HG02870 (cell line): ENCODE results near the gene SEMA3B.
"Not testable (repeated sequence)": the region's sequence is repeated elsewhere in the genome, so short reads cannot be mapped to it uniquely, and the experiment has no call there.

Experiments used
- ATAC-seq: cut with Tn5 transposase; IDR thresholded peaks from one replicate; pipeline ENCODE4 v1.9.1; 2021; ENCODE audit warnings: mild to moderate bottlenecking, moderate library complexity; ENCODE audit not compliant: unreplicated experiment

Gene SEMA3B

DNA sequence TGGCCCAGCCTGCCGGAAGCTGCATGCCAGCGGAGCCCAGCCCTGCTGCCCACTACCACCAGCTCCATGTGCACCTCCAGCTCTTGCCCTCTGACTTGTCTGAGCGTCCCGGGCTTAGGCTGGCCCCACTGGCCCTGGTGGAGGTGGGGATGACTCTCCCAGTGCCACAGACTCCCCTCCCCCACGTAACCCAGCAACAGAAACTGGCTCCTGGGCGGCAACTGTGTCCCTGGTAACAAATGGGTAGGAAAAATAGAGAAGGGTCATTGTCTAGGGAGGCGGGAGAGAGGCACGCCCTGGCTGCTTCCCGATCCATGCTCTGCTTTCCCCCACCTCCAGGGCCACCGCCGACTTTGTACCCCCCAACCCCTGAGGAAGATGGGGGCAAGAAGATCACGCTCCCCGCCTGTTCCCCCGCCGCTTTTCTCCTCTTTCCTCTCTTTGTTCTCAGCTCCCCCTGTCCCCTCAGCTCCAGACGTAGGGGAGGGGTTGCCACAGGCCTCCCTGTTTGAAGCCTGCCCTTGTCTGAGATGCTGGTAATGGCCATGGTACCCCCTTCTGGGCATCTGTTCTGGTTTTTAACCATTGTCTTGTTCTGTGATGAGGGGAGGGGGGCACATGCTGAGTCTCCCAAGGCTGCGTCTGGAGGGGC lies 10.8 kb upstream of the SEMA3B start:
- ATAC-seq, result no peak

GRCh38 chr3:50258979-50259378 lies 10.0 kb upstream of the SEMA3B start:
- no peak for ATAC-seq

- ATAC-seq, result peak; percentile 9
Observed at GRCh38 chr3:50259432-50260026, 9.4 kb upstream of the SEMA3B start.

DNA sequence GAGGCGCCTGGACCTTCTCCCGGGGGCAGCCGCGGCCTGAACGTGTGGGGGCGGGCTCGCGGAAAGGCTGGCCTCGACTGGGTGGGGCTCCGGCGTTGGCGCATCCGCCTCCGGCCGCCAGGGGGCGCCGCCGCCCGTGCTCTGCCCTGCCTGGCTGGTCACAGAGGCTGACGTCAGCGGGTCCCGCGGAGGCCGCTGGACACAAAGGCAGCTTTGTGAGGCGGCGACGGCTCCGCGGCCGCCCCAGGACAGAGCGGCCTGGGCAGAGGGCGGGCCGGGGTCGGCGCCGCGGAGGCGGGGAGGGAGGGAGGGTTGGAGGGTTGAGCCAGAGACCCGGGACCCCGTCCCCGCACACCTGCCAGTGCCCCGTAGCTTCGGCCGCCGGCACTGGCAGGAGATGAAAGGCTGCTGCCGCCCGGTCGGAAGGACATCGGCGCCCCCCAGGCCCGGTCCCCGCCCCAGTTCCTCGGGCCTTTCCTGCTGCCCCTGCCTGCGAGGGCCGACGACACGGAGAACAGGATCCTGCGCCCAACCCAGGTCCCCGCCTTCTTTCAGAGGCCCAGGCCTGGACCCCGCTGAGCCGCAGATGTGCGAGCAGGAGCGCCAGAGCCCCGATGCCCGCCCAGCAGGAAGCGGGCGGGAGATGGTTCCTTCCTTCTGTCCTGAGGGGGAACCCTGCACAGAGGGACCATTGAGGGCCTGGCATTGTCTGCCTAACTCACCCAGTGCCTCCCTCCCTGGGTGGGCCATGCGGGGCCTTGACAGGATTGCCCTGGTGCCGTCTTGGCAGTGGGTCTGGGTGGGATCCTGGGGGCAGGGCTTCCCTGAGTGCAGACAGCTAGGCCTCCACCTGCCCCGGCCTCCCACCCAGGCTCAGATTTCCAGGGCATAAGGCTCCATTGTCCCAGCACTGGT lies 8.7 kb upstream of the SEMA3B start:
- peak; percentile 66 for ATAC-seq

DNA sequence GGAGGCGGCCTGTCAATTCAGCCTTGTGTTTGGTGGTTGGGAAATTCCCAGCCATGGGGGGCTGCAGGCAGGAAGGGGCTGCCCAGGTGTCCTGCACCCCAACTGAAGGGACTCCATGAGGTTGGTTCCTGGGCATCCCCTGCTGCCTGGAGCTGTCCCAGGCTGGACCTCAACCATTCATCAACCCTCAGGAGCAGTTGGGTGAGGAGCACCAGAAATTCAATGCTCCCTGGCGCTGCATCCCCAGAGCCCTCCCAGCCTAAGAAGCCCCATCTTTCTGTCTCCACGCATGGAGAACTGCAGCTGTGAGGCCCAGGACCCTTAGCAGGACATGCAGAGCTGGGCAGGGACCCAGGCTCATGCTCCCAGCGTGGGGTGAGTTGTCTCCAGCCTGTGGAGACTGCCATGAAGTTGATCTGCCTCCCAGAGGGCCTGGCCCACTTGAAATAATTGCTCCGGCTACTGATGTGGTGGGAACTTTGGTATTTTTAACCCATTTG lies 8.0 kb upstream of the SEMA3B start:
- no peak for ATAC-seq

DNA sequence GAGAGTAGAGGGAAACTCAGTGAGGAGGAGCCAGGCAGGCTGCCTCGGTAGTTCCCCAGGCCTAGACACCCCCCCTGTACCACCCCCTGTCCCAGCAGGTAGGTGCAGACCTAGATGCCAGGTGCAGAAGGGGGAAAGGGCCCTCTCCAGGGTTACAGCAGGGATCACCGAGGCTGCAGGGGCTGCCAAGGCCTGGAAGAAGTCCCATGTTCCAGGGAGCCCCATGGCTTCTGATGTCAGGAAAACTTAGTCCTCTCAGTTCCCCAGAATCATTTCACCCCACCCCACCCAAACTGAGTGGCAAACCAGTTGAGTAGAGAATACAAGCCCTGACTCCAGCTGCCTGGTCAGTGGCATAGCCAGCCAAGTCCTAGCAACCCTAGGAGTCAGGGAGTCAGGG lies 7.4 kb upstream of the SEMA3B start:
- ATAC-seq, result no peak

DNA sequence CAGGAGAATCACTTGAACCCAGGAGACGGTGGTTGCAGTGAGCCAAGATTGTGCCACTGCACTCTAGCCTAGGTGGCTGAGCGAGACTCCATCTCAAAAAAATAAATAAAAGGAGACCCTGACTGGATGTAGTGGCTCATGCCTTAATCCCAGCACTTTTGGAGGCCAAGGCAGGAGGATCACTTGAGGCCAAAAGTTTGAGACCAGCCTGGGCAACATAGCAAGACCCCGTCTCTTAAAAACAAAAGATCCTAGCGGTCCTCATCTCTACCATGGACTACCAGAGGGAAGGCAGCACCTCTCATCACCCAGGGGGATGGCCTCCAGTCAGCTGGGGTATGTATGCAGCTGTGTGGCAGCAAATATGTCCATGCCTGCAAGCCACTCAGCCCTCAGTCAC lies 6.7 kb upstream of the SEMA3B start:
- not testable (repeated sequence) for ATAC-seq

DNA sequence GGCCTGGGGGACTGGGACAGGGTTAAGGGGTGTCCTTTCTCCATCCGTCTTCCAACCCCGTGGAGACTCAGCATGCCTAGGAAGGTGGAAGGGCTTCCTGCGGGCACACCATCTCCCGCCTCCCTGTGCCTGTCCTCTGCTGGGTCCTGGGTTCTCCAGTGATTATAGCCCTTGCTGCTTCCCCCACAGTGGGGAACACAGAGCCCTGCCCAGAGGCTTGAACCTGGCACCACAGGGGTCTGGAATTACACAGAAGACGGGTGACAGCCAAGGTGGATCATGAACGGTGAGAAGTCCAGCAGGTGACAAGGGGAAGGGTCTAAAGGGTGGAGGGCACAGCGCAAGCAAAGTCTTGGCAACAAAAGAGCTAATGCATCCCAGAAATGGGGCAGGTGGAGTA lies 6.2 kb upstream of the SEMA3B start:
- ATAC-seq, result no peak

- no peak for ATAC-seq
Observed at GRCh38 chr3:50263478-50264382, 5.2 kb upstream of the SEMA3B start.

- no peak for ATAC-seq
Observed at GRCh38 chr3:50264383-50264963, 4.5 kb upstream of the SEMA3B start.

DNA sequence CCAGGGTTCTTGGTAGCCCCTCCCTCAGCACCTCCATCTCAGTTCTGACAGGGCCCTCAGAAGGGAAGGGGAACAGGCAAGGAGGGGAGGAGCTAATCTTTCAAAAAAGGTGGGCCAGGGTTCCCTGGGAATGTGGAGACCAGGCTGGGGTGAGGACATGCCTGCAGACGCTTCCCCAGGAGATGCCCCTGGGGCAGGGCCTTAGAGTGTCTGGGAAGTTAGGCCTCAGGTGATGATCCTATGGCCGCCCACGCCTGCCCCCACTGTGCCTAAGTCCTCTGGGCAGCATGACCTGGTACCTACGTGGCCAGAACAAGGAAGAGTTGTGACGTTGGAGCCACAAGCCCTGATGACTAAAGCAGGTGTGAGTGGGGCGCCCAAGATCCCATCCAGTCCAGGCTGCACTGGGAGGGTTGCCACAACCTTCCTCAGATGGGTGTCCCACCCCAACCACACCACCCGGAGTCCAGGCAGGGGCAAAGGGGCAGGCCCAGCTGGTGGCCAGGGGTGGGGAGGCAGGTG lies 3.9 kb upstream of the SEMA3B start:
- ATAC-seq, result no peak

GRCh38 chr3:50265571-50265970 lies 3.4 kb upstream of the SEMA3B start:
- ATAC-seq, result no peak

DNA sequence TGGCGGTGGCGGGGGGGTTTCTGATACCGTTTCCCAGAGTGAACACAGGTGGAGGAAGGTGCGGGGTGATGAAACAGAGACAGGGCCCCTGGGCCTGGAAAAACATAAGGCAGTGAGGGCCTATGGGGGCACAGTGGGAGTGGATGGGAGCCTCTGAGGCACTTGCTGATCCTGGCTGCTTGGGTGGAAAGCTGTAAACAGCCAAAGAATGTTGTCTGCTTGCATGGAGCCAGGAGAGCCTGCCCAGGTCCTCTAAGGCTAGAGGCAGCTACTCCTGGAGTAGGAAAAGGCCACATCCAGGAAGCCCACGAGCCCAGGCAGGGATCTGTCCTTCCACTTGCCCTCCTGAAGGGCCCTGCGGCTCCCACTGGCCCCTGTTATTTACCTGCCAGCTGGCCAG lies 2.9 kb upstream of the SEMA3B start:
- ATAC-seq, result no peak

GRCh38 chr3:50266836-50267235 lies 2.1 kb upstream of the SEMA3B start:
- ATAC-seq, result no peak

DNA sequence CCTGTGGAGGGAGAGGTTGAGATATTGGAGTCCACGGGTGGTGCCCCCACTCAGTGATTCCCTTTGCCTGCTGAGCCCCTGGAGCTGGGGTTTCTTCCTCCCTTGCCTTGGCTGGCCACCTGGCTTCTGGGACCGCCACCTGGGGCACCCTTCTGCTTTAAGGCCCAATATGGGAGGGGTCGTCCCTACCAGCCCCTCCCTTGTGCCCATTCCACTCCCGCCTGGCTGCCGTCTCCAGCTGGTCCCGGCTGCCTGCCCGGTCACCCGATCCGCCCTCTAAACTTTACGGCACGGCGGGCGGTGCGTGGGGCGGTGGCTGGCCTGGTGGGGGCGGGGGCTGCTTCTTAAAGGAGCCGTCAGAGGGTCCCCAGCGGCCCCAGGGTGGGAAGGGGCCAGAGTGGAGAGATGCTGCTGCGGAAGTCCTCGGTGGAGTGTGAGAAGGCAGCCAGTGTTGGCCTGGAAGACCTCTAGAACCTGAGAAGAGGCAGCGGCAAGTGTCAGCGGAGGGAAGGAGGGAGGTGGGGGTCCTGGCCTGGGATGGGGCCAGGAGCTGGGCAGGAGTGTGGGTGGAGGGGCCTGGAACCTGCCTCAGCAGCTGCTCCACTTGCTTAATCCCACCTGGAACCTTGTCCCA lies 1.6 kb upstream of the SEMA3B start:
- ATAC-seq, result no peak

DNA sequence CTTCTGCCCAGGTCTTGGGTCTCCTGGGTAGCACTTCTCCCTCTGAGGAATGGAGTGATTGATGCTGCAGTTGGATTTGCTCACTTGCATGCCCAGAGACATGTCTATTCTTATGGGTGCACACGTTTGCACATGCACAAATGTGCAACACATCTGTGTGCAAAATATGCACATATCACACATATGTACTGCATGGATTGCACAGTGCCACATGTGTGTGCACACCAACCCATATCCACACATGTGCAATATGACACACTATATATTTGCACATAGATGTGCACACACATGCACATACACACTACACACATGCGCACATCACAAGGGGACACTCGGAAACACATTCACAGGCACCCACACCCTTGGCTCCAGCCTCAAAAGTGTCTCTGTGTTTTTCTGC lies 671 bp upstream of the SEMA3B start:
- no peak for ATAC-seq

DNA sequence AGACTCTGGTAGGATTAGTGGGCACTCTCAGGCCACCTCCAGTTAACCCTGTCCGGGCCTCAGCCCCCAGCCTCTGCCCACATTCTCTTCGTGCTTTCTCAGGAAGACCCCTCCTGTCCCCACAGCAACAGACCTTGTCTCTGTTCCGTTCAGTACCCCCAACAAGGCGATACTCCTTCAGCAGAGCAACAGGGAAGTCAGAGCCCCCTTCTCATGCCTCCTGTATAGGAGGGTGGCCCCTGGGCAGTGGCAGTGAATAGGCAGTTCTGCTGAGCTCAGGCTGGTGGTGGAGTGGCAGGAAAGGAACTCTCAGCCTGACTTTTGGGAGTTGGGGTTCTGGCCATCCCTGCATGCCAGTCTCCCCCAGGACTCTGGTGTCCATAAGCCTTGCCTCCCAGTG lies 513 bp downstream of the SEMA3B start:
- ATAC-seq, result no peak

- no peak for ATAC-seq
Observed at GRCh38 chr3:50269977-50270413, 1.0 kb downstream of the SEMA3B start.

DNA sequence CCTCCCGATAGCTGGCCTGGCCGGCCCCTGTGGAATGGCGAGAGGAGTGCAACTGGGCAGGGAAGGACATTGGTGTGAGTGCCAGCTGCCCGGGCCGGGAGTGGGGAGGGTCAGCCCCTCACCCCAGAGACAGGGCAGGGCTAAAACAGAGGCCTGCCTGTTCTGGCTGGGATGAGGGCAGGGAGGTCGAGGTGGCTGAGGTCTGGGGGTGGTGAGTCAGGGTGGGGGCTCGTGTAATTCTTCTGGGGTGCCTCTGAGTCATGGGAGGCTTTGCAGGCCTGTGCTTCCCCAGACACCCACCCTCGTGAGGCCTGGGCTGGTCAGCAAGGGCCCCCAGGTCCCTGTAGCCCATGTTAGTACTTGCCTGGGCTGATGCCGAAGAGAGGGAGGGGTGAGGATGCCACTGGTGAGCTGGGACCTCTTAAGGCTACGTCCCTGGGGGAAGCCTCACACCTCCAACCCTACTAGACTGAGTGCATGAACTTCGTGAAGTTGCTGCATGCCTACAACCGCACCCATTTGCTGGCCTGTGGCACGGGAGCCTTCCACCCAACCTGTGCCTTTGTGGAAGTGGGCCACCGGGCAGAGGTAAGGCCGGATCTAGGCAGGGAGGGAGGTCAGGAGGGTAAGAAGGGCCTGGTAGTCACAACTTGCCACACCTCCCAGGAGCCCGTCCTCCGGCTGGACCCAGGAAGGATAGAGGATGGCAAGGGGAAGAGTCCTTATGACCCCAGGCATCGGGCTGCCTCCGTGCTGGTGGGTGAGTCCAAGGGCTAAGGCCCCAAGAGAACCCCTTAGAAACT lies 1.7 kb downstream of the SEMA3B start:
- no peak for ATAC-seq
